AG20443 (cell line): ENCODE results near the gene LHB.
"Not testable (repeated sequence)": the region's sequence is repeated elsewhere in the genome, so short reads cannot be mapped to it uniquely, and the experiment has no call there.

ENCODE experiments used
- DNase-seq: peaks from one replicate; pipeline ENCODE4 v3.0.0; 2012; ENCODE audit warnings: low spot score, mixed read lengths

Gene LHB

DNA sequence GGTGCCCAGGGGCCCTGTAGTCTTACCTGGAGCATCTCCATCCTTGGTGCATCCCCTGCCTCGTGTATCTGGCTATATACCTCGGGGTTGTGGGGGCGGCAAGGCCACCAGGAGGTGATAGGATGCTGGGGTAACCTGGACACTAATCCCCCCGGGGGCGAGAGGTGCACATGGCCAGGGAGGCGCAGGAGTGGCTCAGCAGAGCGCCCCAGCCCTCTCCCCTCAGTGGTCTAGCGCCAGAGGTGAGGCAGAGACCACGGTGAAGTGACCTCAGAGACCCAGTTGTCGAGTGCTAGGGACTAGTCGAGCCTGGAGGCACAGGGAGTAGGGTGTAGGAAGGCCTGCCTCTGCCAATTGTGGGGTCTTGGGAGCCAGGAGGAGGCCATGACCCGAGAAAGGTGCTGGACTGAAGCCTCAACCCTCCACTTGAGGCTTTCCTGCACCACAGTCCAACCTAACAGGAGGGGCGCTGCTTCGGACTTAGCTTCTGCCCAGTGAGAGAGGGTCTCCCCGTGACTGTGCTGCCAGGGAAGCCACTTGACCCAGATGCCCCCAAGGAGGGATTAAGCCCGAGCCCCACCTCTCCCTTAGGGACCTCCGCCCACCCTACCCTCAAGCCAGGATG is at the start of gene LHB:
TSS of gene LHB (minus strand) at position 51 of the 625 bp plus-strand sequence. CDS start at position 41, 10 bp downstream.
- no peak for DNase-seq

DNA sequence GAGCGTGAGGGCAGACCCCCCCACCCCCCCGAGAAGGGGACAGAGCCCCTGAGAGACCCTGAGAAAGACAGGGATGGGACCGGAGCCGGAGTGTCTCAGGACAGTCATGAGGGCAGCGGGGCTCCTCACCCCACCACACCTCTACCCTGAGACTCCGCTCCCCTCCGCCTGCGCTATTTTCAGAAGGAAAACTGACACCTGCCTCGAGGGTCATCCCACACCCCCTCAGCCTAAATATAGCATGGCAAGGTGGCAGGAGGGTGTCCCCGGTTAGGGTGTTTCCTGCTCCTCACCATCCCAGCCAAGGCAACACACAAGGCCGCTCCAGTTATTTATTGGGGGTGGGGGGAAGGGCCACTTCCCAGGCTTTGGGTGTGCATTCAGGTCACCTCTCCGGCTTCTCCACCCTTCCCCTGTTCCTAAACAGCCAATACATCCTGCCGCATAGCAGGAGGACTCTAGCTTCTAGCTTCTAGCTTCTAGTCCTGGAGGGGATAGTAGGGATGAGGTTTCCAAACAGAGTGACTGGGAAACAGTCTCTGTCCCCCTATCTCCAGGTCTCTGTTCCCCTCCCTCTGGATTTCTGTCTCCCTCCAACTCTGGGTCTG is 49.1 kb upstream of the LHB start:
- DNase-seq: no peak

DNA sequence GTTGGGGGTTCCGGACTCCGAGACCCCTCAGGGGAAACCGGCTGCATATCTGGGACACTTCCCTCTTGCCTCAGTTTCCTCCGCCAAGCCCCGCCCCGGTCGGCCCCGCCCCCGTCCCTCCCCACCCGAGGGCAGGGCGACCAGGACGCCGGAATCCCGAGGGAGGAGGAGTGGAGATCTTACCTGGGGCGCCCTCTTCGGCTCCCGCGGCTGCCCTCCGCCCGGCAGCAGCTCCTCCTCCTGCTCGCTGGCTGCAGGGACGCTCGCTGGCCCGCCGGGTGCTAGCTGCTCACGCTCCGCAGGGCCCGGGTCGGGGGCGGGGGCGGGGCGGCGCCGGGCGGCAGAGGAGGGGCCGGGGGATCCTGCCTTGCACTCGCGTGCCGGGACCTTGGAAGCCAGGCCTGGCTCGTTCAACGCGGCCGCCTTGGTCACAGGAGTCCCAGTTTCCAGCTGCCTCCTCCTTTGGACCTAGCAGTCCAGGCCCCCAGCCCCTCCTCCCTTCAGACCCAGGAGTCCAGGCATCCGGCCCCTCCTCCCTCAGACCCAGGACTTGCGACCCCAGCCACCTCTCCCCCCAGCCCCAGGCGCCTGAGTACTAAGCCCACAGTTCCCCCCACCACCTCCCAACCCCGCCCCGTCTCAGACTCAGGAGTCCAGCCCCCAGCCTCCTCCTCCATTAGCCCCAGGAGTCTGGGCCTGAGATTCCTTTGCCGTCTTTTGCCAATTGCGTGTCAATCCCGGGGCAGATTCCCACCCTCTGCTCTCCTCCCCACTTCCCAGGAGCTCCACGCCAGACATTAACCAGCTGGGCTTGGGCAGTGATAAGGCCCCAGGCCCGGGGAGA is 48.1 kb upstream of the LHB start, which contains the start of gene NTF4:
TSS of gene NTF4 (minus strand) at position 51 of the 844 bp plus-strand sequence. CDS start 2,821 bp downstream, outside the sequence.
- DNase-seq: peak; percentile 59

DNA sequence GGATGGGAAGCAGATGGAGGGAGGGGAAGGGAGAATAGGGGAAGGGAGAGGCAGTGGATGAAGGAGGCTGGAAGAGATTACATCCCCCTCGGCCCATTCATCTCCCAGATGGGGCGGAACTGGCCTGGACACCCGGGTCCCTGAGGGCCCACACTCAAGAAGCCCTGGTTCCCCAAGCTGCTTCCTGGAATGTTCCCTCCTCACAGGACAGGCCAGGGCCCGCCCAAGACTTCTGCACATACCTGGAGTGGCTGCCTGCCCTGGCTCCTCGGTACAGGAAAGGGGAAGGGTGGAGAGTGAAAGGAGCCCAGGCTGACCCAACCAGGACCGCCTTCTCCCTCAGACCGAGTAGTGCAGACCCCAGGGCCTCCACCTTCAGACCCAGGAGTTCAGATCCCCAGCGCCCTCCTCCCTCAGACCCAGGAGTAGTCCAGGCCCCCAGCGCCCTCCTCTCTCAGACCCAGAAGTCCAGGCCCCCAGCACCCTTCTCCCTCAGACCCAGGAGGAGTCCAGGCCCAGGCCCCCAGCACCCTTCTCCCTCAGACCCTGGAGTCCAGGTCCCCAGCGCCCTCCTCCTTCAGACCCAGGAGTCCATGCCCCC is 47.2 kb upstream of the LHB start:
- no peak for DNase-seq

DNA sequence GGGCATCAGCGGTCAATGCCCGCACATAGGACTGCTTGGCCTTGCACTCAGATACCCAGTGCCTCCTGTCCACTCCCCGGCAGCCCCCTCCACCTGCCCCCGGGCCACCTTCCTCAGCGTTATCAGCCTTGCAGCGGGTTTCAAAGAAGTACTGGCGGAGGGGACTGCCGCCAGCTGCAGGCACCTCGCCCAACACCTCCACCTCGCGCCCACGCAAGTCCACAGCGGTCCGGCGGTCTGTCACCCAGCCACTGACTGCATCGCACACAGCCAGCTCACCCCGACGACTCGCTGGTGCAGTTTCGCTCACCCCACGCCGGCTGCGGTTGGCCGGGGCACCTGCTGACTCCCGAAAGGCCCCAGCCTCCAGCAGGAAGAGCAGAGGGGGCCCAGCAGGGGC is 44.6 kb upstream of the LHB start:
- no peak for DNase-seq

DNA sequence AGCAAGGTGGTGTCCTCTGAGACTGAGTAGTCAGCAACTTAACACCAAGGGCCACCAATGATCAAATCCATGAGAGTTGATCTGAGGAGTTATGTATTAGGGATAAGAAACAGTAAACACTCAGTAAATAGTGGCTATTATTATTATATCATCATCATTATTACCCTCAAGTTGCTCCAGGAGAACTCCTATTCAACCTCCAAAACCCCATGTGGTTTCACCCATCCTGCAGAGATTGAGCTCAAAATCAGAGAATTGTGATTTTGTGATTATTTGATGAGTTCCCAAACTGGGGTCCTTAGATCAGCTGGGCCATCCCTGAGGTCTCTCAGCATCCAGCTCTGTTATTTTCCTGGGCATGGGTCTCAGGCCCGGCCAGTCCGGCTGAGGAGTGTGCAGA is 44.1 kb upstream of the LHB start:
- no peak for DNase-seq

DNA sequence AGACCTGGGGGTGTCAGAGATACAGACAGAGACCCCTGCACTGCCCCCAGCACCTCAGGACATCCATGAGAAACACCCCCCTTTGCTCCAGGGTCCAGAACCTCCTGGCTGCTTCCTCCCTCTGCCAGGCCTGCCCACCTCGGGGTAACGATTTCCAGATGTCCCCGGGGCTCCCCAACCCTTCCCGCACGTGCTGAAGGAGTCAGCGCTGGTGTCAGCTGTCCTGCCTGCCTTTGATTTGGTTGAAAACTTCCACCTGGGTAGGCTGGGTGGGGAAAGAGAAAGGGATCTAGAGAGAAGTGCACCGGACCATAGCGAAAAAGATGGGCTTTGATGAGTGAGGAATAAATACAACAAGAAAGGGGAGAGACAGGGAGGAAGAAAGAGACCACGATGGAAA is 42.2 kb upstream of the LHB start:
- DNase-seq: peak; percentile 12

DNA sequence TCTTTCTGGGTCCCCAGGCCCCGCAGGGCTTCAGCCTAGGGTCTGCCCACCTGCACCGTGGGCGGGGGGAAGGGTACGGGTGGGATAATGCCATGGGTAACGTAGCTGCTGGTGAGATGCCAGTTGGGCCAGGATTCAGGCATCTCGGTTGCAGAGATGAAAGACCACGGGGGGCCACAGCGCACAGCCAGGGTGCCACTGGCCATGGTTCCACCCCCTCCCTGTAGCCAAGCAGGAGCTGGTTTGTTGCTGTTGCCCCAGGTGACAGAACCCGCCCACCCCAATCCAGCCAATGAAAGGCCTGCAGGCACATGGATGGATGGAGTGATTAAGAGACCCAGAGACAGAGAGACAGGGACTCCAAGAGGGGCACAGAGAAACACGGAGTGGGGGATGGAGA is 41.7 kb upstream of the LHB start:
- DNase-seq: peak; percentile 64

DNA sequence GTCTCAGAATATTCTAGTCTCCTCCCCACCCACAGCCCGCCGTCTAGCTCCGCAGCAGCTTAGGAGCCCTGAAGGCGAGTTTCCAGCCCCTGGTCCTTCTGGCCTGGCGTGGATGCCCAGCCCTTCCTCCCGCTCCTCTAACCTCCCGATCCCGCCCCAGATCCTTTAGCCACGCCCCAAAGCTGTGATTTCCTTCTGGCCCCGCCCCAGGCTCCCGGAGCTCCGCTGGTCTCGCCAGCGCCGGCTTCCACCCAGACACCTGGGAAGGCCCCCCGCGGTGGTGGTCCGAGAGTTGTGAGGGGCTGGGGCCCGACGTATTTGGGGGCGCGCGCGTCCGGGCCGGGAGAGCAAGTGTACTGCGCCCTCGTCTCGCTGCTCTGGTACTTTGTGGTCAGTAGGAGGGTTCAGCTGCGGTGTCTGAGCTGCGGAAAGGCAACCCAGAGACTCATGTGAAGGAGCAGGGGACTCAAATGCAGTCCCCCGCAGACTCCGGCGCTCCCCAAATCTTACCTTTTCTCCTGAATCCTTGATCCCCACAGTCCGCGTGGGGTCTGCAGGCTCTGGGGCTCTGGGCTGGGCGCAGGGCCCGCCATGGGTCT is 40.8 kb upstream of the LHB start, which contains the start of gene CGB7:
TSS of gene CGB7 (minus strand) at position 114 of the 599 bp plus-strand sequence. CDS start 2,374 bp downstream, outside the sequence.
- DNase-seq: peak; percentile 91

DNA sequence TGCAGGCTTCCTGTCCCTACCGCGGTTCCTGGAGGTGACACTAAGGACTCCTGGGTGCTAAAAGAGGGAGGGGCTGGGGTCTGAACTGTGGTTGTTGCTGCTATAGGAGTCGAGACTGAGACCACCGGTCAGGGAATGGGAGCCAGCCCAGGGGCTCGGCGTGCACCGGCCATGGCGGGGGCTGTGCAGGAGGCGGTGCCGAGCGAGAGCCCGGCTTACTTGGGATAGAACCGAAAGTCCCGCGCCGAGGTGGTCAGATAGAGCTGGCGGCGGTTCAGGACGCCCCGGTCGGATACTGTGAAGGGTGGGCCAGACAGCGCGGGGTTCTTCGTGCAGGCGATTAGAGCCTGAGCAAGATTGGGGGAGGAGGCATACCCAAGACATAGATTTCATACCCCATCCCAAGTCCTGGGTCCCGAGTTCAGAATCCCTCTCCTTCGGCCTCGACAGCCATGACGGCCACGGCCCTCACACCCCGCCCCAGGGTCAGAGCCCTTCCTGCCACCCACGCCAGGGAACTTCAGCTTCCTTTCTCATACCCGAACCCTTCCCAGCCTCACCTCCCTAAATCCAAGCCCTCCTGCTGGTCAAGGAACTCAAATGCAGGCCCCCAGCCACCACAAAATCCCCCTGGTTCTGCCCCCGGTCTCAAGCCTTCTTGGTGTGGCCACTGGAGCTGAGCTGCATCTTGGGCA is 40.2 kb upstream of the LHB start:
- not testable (repeated sequence) for DNase-seq

DNA sequence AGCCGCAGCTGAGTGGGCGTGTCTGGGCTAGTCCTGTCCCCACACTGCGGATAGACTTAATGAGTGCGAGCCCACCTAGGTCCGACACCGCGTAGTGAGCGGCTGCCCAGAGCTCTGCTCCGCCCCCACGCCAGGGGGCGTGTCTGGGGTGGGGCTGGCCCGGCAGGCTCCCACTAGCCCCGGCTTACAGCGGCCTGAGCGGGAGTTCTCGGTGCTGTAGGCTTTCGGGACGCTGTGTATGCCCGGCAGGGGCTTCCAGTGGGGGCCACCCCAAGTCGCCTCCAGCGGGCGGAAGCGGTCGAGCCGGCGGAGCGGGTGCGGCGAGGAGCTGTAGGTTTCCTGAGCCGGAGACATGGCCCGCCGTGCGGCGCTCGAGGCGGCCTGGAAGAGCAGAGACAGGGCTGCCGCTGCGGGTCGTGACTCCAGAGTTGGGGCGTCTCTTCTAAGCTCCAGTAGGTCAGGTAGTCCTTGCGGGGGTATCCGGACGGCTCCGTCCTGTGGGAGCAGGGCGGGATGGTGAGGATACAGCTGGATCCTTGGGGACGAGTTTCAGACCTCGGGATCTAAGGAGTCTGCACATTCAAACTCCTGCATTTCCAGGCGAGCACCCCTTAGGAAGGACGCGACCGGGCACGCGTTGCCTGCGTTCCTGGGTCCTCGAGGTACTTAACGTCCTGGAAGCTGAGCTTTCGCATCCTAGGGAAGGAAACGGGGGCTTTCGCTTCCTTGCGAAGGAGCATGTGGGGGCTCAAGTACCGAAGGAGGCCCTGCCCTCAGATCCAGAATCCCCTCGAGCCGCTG is 39.4 kb upstream of the LHB start:
- DNase-seq: peak; percentile 92

DNA sequence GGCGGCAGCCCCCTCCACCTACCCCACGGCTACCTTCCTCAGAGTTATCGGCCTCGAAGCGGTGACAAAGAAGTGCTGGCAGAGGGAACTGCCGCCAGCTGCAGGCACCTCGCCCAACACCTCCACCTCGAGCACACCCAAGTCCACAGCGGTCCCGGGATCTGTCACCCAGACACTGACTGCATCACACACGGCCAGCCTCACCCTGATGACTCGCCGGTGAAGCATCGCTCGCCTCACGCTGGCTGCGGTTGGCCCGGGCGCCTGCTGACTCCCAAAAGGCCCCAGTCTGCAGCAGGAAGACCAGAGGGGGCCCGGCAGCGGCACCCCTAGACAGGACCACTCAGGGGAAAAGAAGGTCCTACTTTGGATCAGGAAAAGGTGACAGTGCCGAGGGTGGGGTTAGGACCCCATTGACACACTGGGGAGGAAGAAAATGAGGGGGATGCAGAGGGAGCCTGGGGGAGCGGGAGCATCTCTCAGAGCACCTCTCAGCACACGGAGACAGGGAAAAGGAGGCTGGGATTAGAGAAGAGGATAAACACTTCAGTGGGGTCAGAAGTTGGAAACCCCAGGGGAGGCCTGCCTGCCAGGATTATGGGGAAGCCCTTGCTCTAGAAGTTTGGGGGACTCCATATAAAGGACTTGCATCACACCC is 33.6 kb upstream of the LHB start:
- peak; percentile 72 for DNase-seq

DNA sequence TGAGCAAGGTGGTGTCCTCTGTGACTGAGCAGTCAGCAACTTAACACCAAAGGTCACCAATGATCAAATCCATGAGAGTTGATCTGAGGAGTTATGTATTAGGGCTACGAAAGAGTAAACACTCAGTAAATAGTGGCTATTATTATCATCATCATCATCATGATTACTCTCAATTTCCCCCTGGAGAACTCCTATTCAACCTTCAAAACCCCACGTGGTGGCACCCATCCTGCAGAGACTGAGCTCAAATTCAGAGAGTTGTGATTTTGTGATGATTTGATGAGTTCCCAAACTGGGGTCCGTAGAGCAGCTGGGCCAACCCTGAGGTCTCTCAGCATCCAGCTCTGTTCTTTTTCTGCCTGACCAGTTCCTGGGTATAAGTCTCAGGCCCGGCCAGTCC is 32.9 kb upstream of the LHB start:
- not testable (repeated sequence) for DNase-seq

DNA sequence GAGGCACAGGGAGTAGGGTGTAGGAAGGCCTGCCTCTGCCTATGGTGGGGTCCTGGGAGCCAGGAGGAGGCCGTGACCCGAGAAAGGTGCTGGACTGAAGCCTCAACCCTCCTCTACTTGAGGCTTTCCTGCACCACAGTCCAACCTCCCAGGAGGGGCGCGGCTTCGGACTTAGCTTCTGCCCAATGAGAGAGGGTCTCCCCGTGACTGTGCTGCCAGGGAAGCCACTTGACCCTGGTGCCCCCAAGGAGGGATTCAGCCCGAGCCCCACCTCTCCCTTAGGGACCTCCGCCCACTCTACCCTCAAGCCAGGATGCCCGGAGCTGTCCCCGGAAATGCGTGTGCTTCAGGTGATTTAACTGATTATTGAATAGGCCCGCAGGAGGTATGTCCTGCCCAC is 32.1 kb upstream of the LHB start, which contains the start of gene CGB8:
TSS of gene CGB8 (minus strand) at position 101 of the 400 bp plus-strand sequence. CDS start 372 bp downstream, outside the sequence.
- not testable (repeated sequence) for DNase-seq

DNA sequence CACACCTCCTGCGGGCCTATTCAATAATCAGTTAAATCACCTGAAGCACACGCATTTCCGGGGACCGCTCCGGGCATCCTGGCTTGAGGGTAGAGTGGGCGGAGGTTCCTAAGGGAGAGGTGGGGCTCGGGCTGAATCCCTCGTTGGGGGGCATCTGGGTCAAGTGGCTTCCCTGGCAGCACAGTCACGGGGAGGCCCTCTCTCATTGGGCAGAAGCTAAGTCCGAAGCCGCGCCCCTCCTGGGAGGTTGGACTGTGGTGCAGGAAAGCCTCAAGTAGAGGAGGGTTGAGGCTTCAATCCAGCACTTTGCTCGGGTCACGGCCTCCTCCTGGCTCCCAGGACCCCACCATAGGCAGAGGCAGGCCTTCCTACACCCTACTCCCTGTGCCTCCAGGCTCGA is 26.7 kb upstream of the LHB start, which contains the start of gene CGB5:
TSS of gene CGB5 (plus strand) at position 301 of the 400 bp plus-strand sequence. CDS start 362 bp downstream, outside the sequence.
- DNase-seq: not testable (repeated sequence)

DNA sequence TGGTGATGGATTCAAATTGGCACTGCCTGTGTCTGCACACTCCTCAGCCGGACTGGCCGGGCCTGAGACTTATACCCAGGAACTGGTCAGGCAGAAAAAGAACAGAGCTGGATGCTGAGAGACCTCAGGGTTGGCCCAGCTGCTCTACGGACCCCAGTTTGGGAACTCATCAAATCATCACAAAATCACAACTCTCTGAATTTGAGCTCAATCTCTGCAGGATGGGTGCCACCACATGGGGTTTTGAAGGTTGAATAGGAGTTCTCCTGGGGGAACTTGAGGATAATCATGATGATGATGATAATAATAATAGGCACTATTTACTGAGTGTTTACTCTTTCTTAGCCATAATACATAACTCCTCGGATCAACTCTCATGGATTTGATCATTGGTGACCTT is 25.8 kb upstream of the LHB start:
- not testable (repeated sequence) for DNase-seq

DNA sequence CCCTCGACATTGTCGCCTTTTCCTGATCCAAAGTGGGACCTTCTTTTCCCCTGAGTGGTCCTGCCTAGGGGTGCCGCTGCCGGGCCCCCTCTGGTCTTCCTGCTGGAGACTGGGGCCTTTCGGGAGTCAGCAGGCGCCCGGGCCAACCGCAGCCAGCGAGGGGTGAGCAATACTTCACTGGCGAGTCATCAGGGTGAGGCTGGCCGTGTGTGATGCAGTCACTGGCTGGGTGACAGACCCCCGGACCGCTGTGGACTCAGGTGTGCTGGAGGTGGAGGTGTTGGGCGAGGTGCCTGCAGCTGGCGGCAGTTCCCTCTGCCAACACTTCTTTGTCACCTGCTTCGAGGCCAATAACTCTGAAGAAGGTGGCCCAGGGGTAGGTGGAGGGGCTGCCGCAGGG is 25.3 kb upstream of the LHB start:
- DNase-seq: peak; percentile 20

DNA sequence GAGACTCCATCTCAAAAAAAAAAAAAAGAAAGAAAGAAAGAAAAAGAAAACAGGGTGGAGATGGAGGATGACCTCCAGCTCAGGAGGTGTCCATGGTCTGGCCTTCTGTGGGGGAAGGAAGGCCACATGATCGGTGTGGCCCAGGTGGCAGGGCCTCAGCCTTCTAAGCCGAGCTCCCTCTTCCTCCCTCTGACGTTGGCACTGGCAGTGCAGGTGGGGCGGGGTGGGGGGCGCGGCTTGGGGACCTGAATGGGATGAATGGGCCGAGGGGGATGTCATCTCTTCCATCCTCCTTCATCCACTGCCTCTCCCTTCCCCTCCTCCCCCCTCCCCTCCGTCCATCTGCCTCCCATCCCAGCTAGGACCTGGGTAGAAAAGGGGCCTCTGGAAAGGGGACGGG is 22.8 kb upstream of the LHB start:
- DNase-seq: not testable (repeated sequence)

DNA sequence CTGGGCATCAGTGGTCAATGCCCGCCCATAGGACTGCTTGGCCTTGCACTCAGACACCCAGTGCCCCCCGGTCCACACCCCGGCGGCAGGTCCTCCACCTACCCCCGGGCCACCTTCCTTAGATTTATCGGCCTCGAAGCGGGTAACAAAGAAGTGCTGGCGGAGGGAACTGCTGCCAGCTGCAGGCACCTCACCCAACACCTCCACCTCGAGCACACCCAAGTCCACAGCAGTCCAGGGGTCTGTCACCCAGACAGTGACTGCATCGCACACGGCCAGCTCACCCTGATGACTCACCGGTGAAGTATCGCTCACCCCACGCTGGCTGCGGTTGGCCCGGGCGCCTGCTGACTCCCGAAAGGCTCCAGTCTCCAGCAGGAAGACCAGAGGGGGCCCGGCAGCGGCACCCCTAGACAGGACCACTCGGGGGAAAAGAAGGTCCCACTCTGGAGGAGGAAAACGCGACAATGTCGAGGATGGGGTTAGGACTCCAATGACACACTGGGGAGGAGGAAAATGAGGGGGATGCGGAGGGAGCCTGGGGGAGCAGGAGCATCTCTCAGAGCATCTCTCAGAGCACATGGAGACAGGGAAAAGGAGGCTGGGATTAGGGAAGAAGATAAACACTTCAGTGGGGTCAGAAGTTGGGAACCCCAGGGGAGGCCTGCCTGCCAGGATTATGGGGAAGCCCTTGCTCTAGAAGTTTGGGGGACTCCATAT is 21.8 kb upstream of the LHB start:
- DNase-seq: peak; percentile 65
